Measurements from ENCODE around the gene GTSE1.

The GTSE1 gene

GRCh38 chr22:46290843-46291785 is 5.6 kb upstream of the GTSE1 start:
- H3K27me3 ChIP-seq (ENCODE audit: low read length), result no peaks in the 10 kb centered on the region
- no peaks in the 10 kb centered on the region for H3K9me3 ChIP-seq (ENCODE audit: insufficient read depth, low read length)
- H3K27ac ChIP-seq (ENCODE audit: low read depth, low read length), result no peak overlapping the region
- no peaks in the 10 kb centered on the region for H3K36me3 ChIP-seq (ENCODE audit: low read length)
- no peaks in the 10 kb centered on the region for H3K79me2 ChIP-seq (ENCODE audit: insufficient read depth, low read length)
- no peak overlapping the region for H3K4me2 ChIP-seq (ENCODE audit: low read depth, low read length, poor library complexity, severe bottlenecking)
- H2AFZ ChIP-seq (ENCODE audit: low read depth, low read length, severe bottlenecking), result no peak overlapping the region
- no peak overlapping the region for H3K9ac ChIP-seq (ENCODE audit: low read length)
- TF ChIP-seq EZH2phosphoT487 (conservative IDR thresholded peaks at IDR 0.05; ENCODE audit: low read length) (no peak), CTCF (IDR thresholded peaks at IDR 0.05; ENCODE audit: insufficient read depth, low read length, poor library complexity, severe bottlenecking) (no peak)
- no peak overlapping the region for H3K4me3 ChIP-seq (ENCODE audit: insufficient read depth, low read length, poor library complexity, severe bottlenecking)
- H4K20me1 ChIP-seq (ENCODE audit: low read depth, low read length), result no peaks in the 10 kb centered on the region
- H3F3A ChIP-seq (ENCODE audit: insufficient read depth), result no peaks in the 10 kb centered on the region
- no peaks in the 10 kb centered on the region for H3K9me2 ChIP-seq (replicated peaks; ENCODE audit: insufficient read depth, low read length)

- no peaks in the 10 kb centered on the region for H3K27me3 ChIP-seq (ENCODE audit: low read length)
- H3K9me3 ChIP-seq (ENCODE audit: insufficient read depth, low read length), result no peaks in the 10 kb centered on the region
- H3K79me2 ChIP-seq (ENCODE audit: insufficient read depth, low read length), result peaks cover 4% of the 10 kb centered on the region; the same call in 1 of the 2 replicates
- H3K4me2 ChIP-seq (ENCODE audit: low read depth, low read length, poor library complexity, severe bottlenecking), result no peak overlapping the region
- no peak overlapping the region for H2AFZ ChIP-seq (ENCODE audit: low read depth, low read length, severe bottlenecking)
- no peak overlapping the region for H3K4me3 ChIP-seq (ENCODE audit: insufficient read depth, low read length, poor library complexity, severe bottlenecking)
- no peaks in the 10 kb centered on the region for H3K36me3 ChIP-seq (ENCODE audit: low read length)
- H3K9ac ChIP-seq (ENCODE audit: low read length), result no peak overlapping the region
- no peak for TF ChIP-seq CTCF (IDR thresholded peaks at IDR 0.05; ENCODE audit: insufficient read depth, low read length, poor library complexity, severe bottlenecking)
- no peak for TF ChIP-seq EZH2phosphoT487 (conservative IDR thresholded peaks at IDR 0.05; ENCODE audit: low read length)
- H3K9me2 ChIP-seq (replicated peaks; ENCODE audit: insufficient read depth, low read length), result no peaks in the 10 kb centered on the region
- no peaks in the 10 kb centered on the region for H4K20me1 ChIP-seq (ENCODE audit: low read depth, low read length)
- no peak overlapping the region for H3K27ac ChIP-seq (ENCODE audit: low read depth, low read length)
- H3F3A ChIP-seq (ENCODE audit: insufficient read depth), result no peaks in the 10 kb centered on the region
These were observed 4.5 kb upstream of the GTSE1 start for GRCh38 chr22:46292173-46292572.

GRCh38 chr22:46292732-46293131 is 3.9 kb upstream of the GTSE1 start:
- H3K9ac ChIP-seq (ENCODE audit: low read length), result no peak overlapping the region
- TF ChIP-seq EZH2phosphoT487 (conservative IDR thresholded peaks at IDR 0.05; ENCODE audit: low read length) (no peak), CTCF (IDR thresholded peaks at IDR 0.05; ENCODE audit: insufficient read depth, low read length, poor library complexity, severe bottlenecking) (no peak)
- H3K9me2 ChIP-seq (replicated peaks; ENCODE audit: insufficient read depth, low read length), result no peaks in the 10 kb centered on the region
- H3F3A ChIP-seq (ENCODE audit: insufficient read depth), result peaks cover 4% of the 10 kb centered on the region; the same call in 1 of the 2 replicates
- H4K20me1 ChIP-seq (ENCODE audit: low read depth, low read length), result no peaks in the 10 kb centered on the region
- H3K79me2 ChIP-seq (ENCODE audit: insufficient read depth, low read length), result peaks cover 9% of the 10 kb centered on the region
- no peaks in the 10 kb centered on the region for H3K27me3 ChIP-seq (ENCODE audit: low read length)
- no peaks in the 10 kb centered on the region for H3K36me3 ChIP-seq (ENCODE audit: low read length)
- H2AFZ ChIP-seq (ENCODE audit: low read depth, low read length, severe bottlenecking), result no peak overlapping the region
- no peak overlapping the region for H3K27ac ChIP-seq (ENCODE audit: low read depth, low read length)
- no peaks in the 10 kb centered on the region for H3K9me3 ChIP-seq (ENCODE audit: insufficient read depth, low read length)
- no peak overlapping the region for H3K4me2 ChIP-seq (ENCODE audit: low read depth, low read length, poor library complexity, severe bottlenecking)
- no peak overlapping the region for H3K4me3 ChIP-seq (ENCODE audit: insufficient read depth, low read length, poor library complexity, severe bottlenecking)

Data from SU-DHL-6 (cell line).